Endodermal cell (in vitro differentiated cells): ENCODE results near the gene ATP2B2. TPM values are rescaled to one million over a fixed set of nuclear protein-coding genes. Genes with fewer than 3 reads are reported as not detected.

Experiments
- DNase-seq: peaks from one replicate; pipeline ENCODE4 v3.0.0-alpha.2; 2017
- H3K27ac ChIP-seq: 2 replicates; pipeline ENCODE4 v1.5.1; 2013; ENCODE audit warnings: mild to moderate bottlenecking, low read depth, low read length, moderate library complexity
- H3K27me3 ChIP-seq: 2 replicates; pipeline ENCODE4 v1.6.1; 2013; ENCODE audit warnings: mild to moderate bottlenecking, low read length, moderate library complexity; ENCODE audit not compliant: insufficient read depth, control insufficient read depth, poor library complexity, severe bottlenecking
- H3K36me3 ChIP-seq: 2 replicates; pipeline ENCODE4 v1.7.0; 2013; ENCODE audit warnings: mild to moderate bottlenecking, low read length, moderate library complexity; ENCODE audit not compliant: control insufficient read depth, insufficient read depth
- H3K4me1 ChIP-seq: one replicate; pipeline ENCODE4 v1.7.0; 2013; ENCODE audit warnings: low read length; ENCODE audit not compliant: control insufficient read depth, insufficient read depth
- H3K4me3 ChIP-seq: 2 replicates; pipeline ENCODE4 v1.5.1; 2013; ENCODE audit warnings: mild to moderate bottlenecking, low read length, moderate library complexity
- H3K9ac ChIP-seq: 2 replicates; pipeline ENCODE4 v1.6.1; 2013; ENCODE audit warnings: mild to moderate bottlenecking, low read length, moderate library complexity; ENCODE audit not compliant: poor library complexity, severe bottlenecking; ENCODE audit errors: extremely low read depth
- H3K9me3 ChIP-seq: 2 replicates; pipeline ENCODE4 v1.6.1; 2013; ENCODE audit warnings: mild to moderate bottlenecking, low read length, moderate library complexity; ENCODE audit not compliant: control insufficient read depth
- H3K27ac Mint-ChIP-seq: 2 replicates; pipeline ENCODE4 v1.8.0; 2020; ENCODE audit warnings: mixed read lengths
- H3K27me3 Mint-ChIP-seq: 2 replicates; pipeline ENCODE4 v1.8.0; 2021; ENCODE audit warnings: mild to moderate bottlenecking, mixed read lengths; ENCODE audit not compliant: insufficient read depth
- H3K36me3 Mint-ChIP-seq: 2 replicates; pipeline ENCODE4 v1.8.0; 2020; ENCODE audit warnings: low read depth, mixed read lengths
- H3K4me1 Mint-ChIP-seq: 2 replicates; pipeline ENCODE4 v1.8.0; 2020; ENCODE audit warnings: mixed read lengths
- H3K4me3 Mint-ChIP-seq: 2 replicates; pipeline ENCODE4 v1.8.0; 2020; ENCODE audit warnings: mild to moderate bottlenecking, moderate library complexity, mixed read lengths
- H3K9me3 Mint-ChIP-seq: 2 replicates; pipeline ENCODE4 v1.8.0; 2020; ENCODE audit warnings: mild to moderate bottlenecking, mixed read lengths
- WGBS, 2 experiments: methylation state at CpG; one replicate each; pipeline versions ENCODE4 v1.1.5 to v1.1.7; 2013; ENCODE audit warnings: missing lambda C conversion rate in 2 of 2, mixed read lengths in 1 of 2; ENCODE audit not compliant: insufficient coverage in 1 of 2, insufficient read length in 1 of 2; 5-methylcytosine and 5-hydroxymethylcytosine counted together
- total RNA-seq, 2 donors: library from RNA; stranded (reverse); fragmentation: NEBNext Ultra II Directional in 1 of 2; extraction: Animal tissue kit (Norgen Biotek cat#: 25700) in 1 of 2; gene quantifications; 2 replicates in 1 of 2; 3 replicates in 1 of 2; pipeline ENCODE4 v1.2.1, GENCODE V29; 2021
- TF ChIP-seq, protein P1 (sequence below): fragments of 200-600 bp; sonication (generic); conservative IDR thresholded peaks from 2 replicates; pipeline ENCODE4 v1.5.0; 2021; ENCODE audit warnings: antibody characterized with exemption, mild to moderate bottlenecking

Gene ATP2B2
- total RNA-seq, 2 donors from 2014 or later = 0.09 TPM; not detected in 1

DNA sequence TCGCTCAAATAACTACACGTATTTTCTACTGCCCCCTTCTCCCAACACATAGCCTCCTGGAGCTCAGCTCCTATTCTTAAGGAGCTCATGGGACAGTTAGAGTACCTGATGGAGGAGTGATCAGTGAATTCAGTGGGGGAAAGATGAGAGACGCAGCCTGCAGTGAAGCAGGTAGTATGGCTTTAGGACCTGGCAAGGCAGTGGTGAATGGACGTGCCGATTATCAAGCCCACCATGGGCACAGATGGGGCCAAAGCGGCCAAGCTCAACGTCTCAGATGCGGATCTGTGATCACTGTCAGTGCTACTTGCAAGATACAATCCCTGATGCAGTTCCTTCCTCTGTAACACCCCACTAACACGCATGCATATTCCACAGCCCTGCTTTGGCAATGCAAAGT lies 45.8 kb upstream of the ATP2B2 start:
- H3K36me3 Mint-ChIP-seq = no peaks in the 10 kb centered on the region
- H3K36me3 ChIP-seq = no peaks in the 10 kb centered on the region
- H3K9ac ChIP-seq = no peak overlapping the region
- H3K27ac Mint-ChIP-seq = no peak overlapping the region
- H3K27me3 Mint-ChIP-seq = peaks cover 5% of the 10 kb centered on the region
- TF ChIP-seq, protein P1, sequence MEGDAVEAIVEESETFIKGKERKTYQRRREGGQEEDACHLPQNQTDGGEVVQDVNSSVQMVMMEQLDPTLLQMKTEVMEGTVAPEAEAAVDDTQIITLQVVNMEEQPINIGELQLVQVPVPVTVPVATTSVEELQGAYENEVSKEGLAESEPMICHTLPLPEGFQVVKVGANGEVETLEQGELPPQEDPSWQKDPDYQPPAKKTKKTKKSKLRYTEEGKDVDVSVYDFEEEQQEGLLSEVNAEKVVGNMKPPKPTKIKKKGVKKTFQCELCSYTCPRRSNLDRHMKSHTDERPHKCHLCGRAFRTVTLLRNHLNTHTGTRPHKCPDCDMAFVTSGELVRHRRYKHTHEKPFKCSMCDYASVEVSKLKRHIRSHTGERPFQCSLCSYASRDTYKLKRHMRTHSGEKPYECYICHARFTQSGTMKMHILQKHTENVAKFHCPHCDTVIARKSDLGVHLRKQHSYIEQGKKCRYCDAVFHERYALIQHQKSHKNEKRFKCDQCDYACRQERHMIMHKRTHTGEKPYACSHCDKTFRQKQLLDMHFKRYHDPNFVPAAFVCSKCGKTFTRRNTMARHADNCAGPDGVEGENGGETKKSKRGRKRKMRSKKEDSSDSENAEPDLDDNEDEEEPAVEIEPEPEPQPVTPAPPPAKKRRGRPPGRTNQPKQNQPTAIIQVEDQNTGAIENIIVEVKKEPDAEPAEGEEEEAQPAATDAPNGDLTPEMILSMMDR = no peak
- DNase-seq = peak; percentile 25
- H3K27me3 ChIP-seq = no peaks in the 10 kb centered on the region
- H3K4me1 ChIP-seq = peaks cover 17% of the 10 kb centered on the region
- H3K4me3 ChIP-seq = no peak overlapping the region
- H3K9me3 Mint-ChIP-seq = no peaks in the 10 kb centered on the region
- H3K4me3 Mint-ChIP-seq = no peak overlapping the region
- 87 to 91% methylated on average over 4 to 8 of the region's 9 CpGs for WGBS, 2 experiments
- H3K9me3 ChIP-seq = no peaks in the 10 kb centered on the region
- peaks cover 23% of the 10 kb centered on the region for H3K4me1 Mint-ChIP-seq
- peak overlapping the region; percentile 26 for H3K27ac ChIP-seq

DNA sequence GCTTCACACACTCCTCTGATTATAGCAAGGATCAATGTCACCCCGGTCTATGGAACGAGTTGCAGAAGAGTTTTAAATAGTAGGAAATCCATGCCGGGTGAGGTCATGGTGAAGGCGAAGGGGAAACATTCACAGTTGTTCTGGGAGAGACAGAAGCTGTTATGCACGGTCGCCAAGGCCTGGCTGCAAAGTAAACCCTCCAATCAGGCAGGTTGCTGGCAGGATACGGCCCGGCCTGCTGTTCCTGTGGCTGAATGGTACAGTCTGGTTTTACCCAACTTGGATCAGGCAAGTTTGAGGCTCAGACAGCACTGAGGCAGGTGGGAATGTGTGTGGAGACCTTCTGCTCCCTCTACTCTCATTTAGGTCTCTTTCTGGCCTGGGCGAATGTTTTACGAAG lies 45.3 kb upstream of the ATP2B2 start:
- Mint-ChIP-seq H3K4me1 (peaks cover 23% of the 10 kb centered on the region), H3K27ac (no peak overlapping the region), H3K27me3 (peaks cover 5% of the 10 kb centered on the region), H3K4me3 (no peak overlapping the region), H3K9me3 (no peaks in the 10 kb centered on the region), H3K36me3 (no peaks in the 10 kb centered on the region)
- no peaks in the 10 kb centered on the region for H3K9me3 ChIP-seq
- H3K27ac ChIP-seq = peak overlapping the region; percentile 26
- H3K27me3 ChIP-seq = no peaks in the 10 kb centered on the region
- DNase-seq = peak; percentile 45
- no peak overlapping the region for H3K4me3 ChIP-seq
- H3K36me3 ChIP-seq = no peaks in the 10 kb centered on the region
- H3K9ac ChIP-seq = no peak overlapping the region
- peaks cover 17% of the 10 kb centered on the region for H3K4me1 ChIP-seq
- WGBS, 2 experiments = 77 to 91% methylated on average over 8 to 10 of the region's 10 CpGs
- TF ChIP-seq, protein P1 = no peak

DNA sequence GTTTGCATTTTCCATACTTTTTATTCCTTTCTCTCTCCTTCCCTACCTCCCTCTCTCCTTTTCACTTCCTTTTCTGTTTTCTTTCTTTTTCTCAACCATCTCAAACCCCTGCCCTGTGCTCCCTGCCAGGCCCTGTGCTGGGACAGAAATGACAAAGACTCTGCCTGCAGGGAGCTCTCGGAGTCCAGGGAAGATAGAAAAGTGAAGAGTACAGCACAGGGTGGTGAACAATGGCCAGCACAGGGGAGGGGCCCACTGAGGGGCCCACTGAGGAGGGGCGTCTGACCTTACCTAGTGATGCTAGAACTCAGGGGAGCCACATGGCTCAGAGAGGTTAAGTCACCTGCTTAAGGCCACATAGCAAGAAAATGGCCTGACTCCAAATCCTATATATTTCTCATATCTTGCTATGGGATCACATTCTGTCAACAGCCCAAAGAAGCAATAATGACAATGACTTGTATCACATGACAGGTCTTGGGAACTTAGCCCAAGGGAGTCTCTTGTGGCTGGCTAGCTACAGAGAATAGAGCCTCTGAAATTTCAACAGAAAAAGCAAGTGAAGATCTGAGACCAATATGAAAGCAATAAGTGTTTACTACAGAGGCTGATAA lies 44.3 kb upstream of the ATP2B2 start:
- TF ChIP-seq, protein P1 = no peak
- Mint-ChIP-seq H3K9me3 (no peaks in the 10 kb centered on the region), H3K36me3 (no peaks in the 10 kb centered on the region), H3K27ac (no peak overlapping the region), H3K4me1 (peaks cover 19% of the 10 kb centered on the region), H3K27me3 (peaks cover 5% of the 10 kb centered on the region), H3K4me3 (no peak overlapping the region)
- Histone ChIP-seq H3K36me3 (no peaks in the 10 kb centered on the region), H3K4me3 (no peak overlapping the region), H3K9ac (no peak overlapping the region), H3K4me1 (peaks cover 13% of the 10 kb centered on the region), H3K27me3 (no peaks in the 10 kb centered on the region), H3K27ac (no peak overlapping the region), H3K9me3 (no peaks in the 10 kb centered on the region)
- WGBS, 2 experiments = 57 to 87% methylated on average over 1 to 2 of the region's 2 CpGs
- DNase-seq = no peak
